Activated CD4-positive, alpha-beta T cell treated with anti-CD3 and anti-CD28 coated beads for 24 hours (primary cell): ENCODE data around the gene ATXN1.
A peak's percentile ranks its signal among the peaks of the same experiment; 100 is the strongest.

Source experiments
- DNase-seq, 2 donors: peaks; one replicate each; pipeline ENCODE4 v3.0.0-alpha.2; 2020; ENCODE audit warnings: low read depth in 2 of 2

Gene ATXN1

DNA sequence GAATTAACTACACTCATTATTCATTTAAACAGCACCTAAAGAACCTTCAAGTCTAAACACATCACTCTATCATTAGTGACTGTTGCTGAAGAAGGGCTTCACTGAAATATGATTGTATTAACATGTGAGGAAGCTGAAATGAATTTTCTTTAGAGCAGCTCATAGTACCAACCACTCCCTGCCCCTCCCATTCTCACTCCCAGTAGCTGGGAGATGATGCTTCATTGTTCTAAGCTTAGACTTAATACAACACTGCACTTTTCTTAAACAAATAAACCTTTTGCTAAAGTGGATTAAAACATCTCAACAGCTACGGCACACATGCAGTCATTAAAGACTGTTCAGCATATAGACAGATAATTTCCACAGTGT is 63.1 kb downstream of the ATXN1 start:
- DNase-seq, result no peak

DNA sequence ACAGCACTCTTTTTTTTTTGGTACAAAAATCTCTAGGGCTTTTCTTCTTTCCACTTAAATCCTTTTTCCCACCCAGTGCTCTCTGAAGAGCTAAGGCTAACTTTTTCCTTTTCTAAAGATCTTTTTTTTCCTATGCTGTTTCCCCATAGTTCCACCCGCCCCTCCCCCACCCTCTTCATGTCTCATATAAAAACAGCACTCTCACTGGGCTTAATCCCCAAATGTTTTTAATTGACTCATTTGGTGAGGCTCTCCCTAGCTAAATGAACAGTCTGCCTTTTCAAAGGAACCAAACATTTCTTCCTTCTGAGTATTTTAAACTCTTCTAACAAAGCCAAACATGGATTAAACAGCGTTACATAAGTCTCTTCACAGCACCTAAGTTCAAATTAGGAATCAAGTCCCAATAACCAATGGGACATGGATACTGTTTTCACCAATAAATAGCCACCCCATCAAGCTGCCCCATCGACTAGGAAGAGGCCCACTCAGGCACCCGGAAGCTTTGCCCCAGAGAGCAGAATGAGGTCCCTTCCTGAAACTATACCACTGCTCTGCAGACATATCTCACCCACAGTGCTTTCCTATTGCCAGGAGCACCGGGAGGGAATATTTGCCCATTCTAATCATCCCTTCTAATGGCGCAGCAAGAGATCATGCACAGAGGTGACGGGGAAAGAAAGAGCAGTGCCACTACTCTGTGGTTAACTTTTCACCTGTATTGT is 63.7 kb downstream of the ATXN1 start:
- DNase-seq, result no peak

DNA sequence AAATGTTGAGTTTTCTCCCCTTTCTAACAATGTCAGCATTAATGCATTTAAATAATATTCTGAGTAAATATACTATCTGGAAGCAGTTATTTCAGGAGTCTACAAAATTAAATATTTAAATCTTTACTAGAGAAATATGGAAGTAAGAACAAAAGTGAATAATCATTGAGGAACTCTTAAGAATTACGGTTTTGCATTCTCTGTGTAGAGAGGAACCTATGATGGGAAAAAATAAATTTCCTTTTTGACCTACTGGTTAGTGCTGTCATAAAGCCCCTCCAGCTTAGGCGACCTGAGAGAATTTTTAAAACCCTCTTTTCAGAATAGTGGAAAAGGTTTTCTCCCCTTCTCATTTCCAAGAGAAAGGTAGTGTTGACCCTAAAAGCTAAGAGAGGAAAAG is 64.8 kb downstream of the ATXN1 start:
- DNase-seq, result no peak

- DNase-seq, result no peak
Measured at GRCh38 chr6:16694781-16695578, 66.3 kb downstream of the ATXN1 start.

DNA sequence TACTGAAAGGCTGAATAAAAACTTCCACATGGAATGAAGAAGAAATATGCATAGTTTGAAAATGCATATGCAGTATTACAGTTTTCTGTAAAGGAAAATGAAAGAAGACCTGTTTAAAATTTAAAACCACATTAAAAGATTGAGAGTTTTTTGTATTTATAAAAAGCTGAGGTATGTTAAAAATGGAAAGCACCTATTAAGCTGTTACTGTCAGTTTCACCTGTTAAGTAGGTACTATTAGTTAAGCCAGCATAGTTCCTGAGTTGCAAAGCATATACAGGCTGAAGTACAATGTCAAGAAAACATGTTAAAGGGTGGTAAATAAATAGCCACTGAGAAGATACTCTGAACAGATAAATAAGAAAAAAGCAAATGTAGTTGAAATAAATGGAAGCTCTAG is 69.9 kb downstream of the ATXN1 start:
- DNase-seq, result no peak

DNA sequence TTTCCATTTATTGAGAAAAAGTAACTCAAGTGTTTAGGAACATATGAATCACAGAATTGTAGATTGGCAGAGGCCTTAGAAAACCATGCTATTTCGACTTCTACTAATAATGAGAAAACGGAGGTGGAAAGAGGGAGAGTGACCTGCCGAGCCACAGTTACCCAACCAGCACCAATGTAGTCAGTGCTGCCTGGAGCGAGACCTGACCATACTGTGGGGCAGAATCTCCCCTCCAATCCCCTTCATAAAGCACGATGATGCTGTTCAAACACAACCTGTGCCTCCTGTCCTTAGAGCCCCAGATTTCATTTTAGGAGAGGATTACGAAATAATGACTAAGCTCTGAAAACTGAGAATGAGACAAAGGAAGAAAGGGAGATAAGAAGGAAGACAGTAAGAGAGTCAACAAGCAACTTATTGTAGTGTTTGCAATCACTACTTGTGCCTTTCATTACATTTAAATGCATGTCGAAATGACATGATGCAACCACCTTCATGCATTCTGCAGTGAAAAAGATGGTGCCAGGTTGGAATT is 70.6 kb downstream of the ATXN1 start:
- no peak for DNase-seq

DNA sequence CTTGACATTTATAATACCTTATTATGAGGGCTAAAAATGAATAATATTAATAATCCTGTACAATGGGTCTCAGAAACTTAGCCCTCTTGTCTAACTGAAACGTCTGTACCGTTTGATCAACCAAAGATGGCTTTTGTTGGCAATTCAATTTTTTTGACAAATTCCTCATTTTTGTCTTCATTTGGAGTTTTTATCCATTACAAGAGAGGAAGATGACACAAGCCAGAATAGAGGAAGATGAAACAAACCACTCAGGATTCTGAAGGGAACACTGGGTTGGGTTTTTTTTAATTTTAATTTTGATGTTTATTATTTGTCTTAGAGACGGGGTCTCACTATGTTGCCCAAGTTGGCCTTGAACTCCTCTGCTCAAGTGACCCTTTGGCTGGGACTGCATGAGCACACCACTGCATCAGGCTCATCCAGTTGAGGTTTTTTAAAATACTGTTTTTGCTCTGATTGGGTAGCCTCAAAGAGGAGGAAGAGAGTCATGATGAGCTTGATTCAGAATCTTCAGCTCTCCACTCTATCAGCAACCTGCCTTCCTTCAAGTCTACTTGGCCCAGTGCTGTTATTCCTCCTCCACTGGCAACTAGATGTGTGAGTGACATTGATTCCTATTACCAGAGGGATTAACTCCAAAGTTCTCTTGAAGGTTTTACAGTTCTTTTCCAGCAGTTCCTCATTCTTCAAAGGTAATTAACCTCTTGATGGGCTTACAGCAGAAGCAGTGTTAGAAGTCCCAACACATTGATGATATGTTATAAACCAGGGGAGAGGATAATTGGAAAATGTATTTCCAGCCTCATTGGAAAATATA is 71.3 kb downstream of the ATXN1 start:
- no peak for DNase-seq

DNA sequence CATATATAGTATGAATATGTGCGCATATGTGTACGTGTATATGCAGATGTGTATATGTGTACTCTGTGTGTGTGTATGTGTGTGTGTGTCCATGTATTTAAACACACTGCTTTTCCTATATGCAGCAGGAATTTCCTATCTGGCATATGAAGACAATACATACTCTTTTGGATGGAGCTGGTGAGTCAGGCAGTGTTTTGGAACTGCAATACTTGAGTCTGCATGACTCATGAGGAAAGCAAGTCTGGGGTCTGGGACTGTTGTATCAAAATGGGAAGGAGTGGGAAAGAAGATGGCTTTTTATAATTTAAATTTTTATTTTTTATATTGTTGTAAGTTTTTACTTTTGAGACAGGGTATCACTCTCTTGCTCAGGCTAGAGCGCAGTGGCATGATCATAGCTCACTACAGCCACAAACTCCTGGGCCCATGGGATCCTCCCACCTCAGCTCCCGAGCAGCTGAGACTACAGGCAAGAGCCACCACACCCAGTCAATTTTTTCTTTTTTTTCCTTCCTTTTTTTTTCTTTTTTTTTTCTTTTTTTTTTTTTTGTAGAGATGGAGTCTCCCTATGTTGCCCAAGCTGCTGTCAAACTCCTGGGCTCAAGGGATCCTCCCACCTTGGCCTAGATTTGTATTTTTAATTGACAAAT is 72.2 kb downstream of the ATXN1 start:
- DNase-seq, result no peak

DNA sequence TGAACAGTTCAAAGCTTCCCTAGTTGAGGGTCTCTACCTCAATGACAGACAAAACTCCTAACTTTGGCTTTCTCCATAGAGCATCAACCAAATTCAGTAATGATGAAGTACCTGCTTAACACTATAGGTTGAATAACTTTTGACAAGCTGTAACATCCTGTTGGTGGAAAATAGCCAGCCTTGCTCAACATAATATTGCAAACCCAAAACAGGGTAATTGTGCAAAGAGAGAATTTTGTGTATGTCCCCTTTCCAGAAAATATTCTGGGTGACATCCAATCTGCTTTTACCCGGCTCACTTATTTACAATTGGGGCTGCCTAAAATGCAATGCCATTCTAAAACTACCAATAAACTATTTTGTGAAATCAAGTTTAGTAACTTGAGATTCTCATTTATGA is 72.8 kb downstream of the ATXN1 start:
- no peak for DNase-seq

- no peak for DNase-seq
Measured at GRCh38 chr6:16687045-16687444, 74.2 kb downstream of the ATXN1 start.

GRCh38 chr6:16684896-16685554 is 76.2 kb downstream of the ATXN1 start:
- DNase-seq, result peak; percentile 84 to 87

- no peak for DNase-seq
Measured at GRCh38 chr6:16684195-16684689, 77.0 kb downstream of the ATXN1 start.

DNA sequence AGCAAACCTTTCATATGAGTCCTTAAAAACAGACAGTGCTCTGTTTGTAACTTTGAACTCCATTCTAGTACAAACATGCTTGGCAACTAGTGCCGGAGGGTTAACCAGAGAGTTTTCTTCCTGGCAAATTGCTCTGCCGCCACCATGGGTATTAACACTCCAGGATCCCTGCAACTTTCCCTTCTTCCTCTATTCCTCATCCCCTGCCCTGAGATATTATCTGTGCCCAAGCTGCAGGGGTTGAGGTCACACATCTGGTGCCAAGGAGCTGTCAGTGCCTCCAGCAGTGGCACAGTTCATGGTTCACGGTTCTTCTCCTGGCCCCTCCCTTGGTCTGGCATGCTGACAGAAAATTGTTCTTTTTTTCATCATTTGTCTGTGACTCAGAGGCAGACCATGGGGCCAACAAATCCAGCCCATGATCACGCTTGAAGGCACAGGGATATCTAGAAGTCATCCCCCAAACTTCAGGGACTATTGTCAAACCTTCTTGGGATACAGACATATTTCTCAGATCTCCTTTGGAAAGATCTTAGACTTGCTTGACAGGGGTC is 77.5 kb downstream of the ATXN1 start:
- DNase-seq, result no peak

- DNase-seq, result no peak
Measured at GRCh38 chr6:16681260-16681873, 79.9 kb downstream of the ATXN1 start.

DNA sequence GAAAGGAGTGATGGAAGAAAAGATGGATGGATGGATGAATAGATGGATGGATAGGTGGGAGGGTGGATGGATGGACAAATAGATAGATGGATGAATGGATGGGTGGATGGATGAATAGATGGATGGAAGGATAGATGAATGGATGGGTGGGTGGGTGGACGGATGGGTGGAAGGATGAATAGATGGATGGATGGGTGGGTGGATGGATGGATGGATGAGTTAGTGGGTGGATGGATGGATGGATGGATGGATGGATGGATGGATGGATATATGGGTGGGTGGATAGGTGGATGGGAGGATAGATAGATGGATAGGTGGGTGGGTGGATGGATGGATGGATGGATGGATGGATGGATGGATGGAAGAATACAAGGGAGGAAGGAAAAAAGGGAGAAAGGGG is 82.2 kb downstream of the ATXN1 start:
- no peak for DNase-seq

- no peak for DNase-seq
Measured at GRCh38 chr6:16677458-16677857, 83.8 kb downstream of the ATXN1 start.

DNA sequence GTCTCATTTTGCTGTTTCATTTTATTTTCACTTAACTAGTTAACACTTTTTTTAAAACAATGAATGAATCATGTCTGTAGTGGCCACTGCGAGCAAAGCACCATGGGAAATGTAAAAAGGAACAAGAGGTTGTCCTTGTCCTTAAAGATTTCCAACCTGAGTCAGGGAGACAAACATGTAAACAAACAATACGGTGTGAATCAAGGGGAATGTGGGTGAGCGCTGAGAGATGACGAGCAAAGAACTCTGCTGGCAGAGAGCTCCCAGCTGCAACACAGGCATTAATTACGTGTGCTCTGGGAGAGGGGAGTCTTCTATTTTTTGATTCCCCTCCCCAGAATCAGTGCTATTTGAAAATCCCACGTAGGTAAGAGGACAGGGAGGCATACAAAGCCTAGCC is 84.3 kb downstream of the ATXN1 start:
- no peak for DNase-seq

GRCh38 chr6:16676376-16676775 is 84.9 kb downstream of the ATXN1 start:
- no peak for DNase-seq

DNA sequence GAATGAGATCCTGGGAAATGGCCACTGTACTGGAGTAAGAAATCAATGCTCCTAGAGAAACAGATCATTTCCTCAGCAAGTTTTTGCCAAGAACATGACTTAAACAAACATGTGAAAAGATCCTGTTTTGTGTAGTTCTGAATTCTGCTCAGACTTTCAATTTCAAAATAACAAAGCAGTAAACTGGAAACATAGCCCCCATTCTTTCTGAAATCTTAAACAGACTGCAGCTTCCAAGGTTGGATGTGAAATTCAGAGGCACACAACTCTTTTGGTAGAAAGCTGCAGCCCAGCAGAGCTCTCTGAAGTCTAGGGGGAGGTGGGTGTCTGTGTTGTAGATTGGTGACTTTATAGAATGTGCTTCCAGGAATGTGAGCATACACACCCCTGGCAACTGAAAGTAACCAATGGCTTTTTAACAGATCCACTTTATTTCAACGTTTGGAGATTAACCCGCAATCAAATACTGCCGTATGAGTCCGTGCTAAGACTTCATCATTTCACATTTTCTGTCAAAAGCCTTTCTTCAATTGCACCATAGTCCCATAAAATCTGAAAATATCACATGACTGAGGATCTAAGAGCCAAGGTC is 86.4 kb downstream of the ATXN1 start:
- no peak for DNase-seq
